Adrenal gland (tissue), 5 donors: ENCODE results near the gene KLHL3.

Experiments
- CTCF ChIP-seq, 6 experiments: fragments of 450-650 bp in 4 of 6; fragments of 200-600 bp in 2 of 6; sonication (generic) in 1 of 6; IDR thresholded peaks; 1 replicate in 5 of 6; 2 replicates in 1 of 6; pipeline versions ENCODE4 v1.5.1 to v1.8.0; 2016 to 2021; ENCODE audit warnings: antibody characterized with exemption in 6 of 6, mild to moderate bottlenecking in 2 of 6, moderate library complexity in 1 of 6
- POLR2A ChIP-seq, 2 donors: fragments of 450-650 bp; IDR thresholded peaks; one replicate each; pipeline ENCODE4 v1.6.1; 2017; ENCODE audit warnings: antibody characterized with exemption in 2 of 2, mild to moderate bottlenecking in 2 of 2, moderate library complexity in 1 of 2
- donor health status: DM: no; HTN: no; CAD: no.

DNA sequence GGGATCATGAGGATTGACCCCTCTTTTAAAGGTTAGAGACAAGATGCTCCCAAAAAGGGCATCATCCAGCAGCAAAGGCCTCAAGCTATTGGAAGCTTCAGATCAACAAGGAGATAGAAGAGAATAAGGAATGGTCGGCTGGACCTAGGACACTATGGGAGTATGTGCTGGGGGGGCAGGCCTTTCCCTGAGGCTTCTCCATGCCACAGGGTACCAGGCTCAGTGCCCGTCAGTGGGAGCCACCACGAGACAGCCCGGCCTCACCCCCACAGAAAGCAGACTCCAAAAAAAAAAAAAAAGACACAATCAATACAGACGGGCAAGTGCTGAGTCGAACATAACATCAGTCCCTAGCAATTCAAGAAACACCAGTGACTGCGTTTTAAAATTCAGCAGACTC, 117.4 kb downstream of the KLHL3 start:
- no peak for TF ChIP-seq CTCF (IDR thresholded peaks at IDR 0.05)
- TF ChIP-seq POLR2A (IDR thresholded peaks at IDR 0.05) = no peak
